Natural killer cell (primary cell): Measurements from ENCODE around the gene MCTP1. TPM values are rescaled to one million over a fixed set of nuclear protein-coding genes. Genes with fewer than 3 reads are reported as not detected.

Source experiments
- ATAC-seq, 3 donors: fragments of 150-1000 bp in 2 of 3; fragments of 200-7000 bp in 1 of 3; cut with Tn5 transposase; 1 replicate in 1 of 3; 2 replicates in 2 of 3; pipeline ENCODE4 v1.10.0; 2021; ENCODE audit warnings: mild to moderate bottlenecking in 2 of 3, moderate library complexity in 2 of 3
- DNase-seq, 2 donors: peaks; one replicate each; pipeline versions ENCODE4 v3.0.0 to v3.0.0-alpha.2; 2013 to 2021; ENCODE audit warnings: mixed read lengths in 1 of 2
- H3K27ac ChIP-seq: one replicate; pipeline ENCODE4 v1.5.1; 2013; ENCODE audit warnings: mild to moderate bottlenecking, low read length
- H3K27me3 ChIP-seq: one replicate; pipeline ENCODE4 v1.6.1; 2013; ENCODE audit warnings: low read length; ENCODE audit not compliant: control insufficient read depth, insufficient read depth
- H3K36me3 ChIP-seq: one replicate; pipeline ENCODE4 v1.6.1; 2013; ENCODE audit warnings: low read length; ENCODE audit not compliant: control insufficient read depth, insufficient read depth
- H3K4me1 ChIP-seq: one replicate; pipeline ENCODE4 v1.6.1; 2013; ENCODE audit warnings: low read length; ENCODE audit not compliant: control insufficient read depth, insufficient read depth
- H3K4me3 ChIP-seq: one replicate; pipeline ENCODE4 v1.5.1; 2013; ENCODE audit warnings: low read length
- H3K9me3 ChIP-seq: one replicate; pipeline ENCODE4 v1.6.1; 2013; ENCODE audit warnings: low read length; ENCODE audit not compliant: control insufficient read depth, insufficient read depth
- H3K27ac Mint-ChIP-seq, 2 donors: one replicate each; pipeline ENCODE4 v1.8.0; 2022; ENCODE audit warnings: mild to moderate bottlenecking in 2 of 2, mixed read lengths in 2 of 2, moderate library complexity in 1 of 2
- H3K27me3 Mint-ChIP-seq, 2 donors: one replicate each; pipeline ENCODE4 v1.8.0; 2022; ENCODE audit warnings: low read depth in 2 of 2, mixed read lengths in 2 of 2
- H3K36me3 Mint-ChIP-seq: one replicate; pipeline ENCODE4 v1.8.0; 2022; ENCODE audit warnings: mixed read lengths
- H3K4me1 Mint-ChIP-seq, 2 donors: one replicate each; pipeline ENCODE4 v1.8.0; 2022; ENCODE audit warnings: mixed read lengths in 2 of 2
- H3K4me3 Mint-ChIP-seq: one replicate; pipeline ENCODE4 v1.8.0; 2022; ENCODE audit warnings: mild to moderate bottlenecking, moderate library complexity, mixed read lengths
- H3K9me3 Mint-ChIP-seq, 2 donors: one replicate each; pipeline ENCODE4 v1.8.0; 2022; ENCODE audit warnings: mixed read lengths in 2 of 2
- WGBS: methylation state at CpG from one replicate; pipeline ENCODE4 v1.1.7; 2013; ENCODE audit warnings: missing lambda C conversion rate; ENCODE audit not compliant: insufficient coverage; 5-methylcytosine and 5-hydroxymethylcytosine counted together
- intact Hi-C: fragments of 100-400 bp; cut with micrococcal nuclease; formaldehyde crosslinking; loops from one replicate; pipeline ENCODE4 v1.14.2; 2022
- total RNA-seq, 4 donors: library from RNA; stranded (reverse); fragments of 120-200 nt in 1 of 4; gene quantifications; one replicate each; pipeline versions ENCODE4 v1.2.3 to v1.2.4, GENCODE V29; 2013 to 2022
- TF ChIP-seq, protein P1 (sequence below): fragments of 200-600 bp; IDR thresholded peaks from one replicate; pipeline ENCODE4 v1.8.0; 2022; ENCODE audit warnings: antibody characterized with exemption

MCTP1 gene
- total RNA-seq, 3 donors from 2014 or later (not counting 1 experiment from before 2014, with no cell fraction given) = 4.7 to 15.1 (median 9.8) TPM

DNA sequence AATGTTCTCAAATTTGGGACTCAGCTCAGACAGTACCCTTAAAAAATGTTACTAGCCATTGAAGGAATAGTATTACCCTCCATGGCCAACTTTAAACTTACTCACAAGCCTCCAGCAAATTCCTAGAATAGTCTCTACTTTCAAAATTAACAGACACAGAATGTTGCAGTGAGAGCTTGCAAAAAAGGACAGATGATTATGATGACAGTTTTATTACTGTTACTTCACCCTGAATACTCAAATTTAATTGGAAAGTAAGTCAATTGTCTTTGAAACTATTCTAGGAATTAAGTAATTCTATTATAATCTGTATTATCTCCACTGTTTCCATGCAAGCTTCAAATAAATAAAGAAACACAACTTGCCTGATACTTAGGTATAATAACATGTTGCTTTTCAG is 378.1 kb downstream of the MCTP1 start:
- intact Hi-C loops = no loop called here
- no peaks in the 10 kb centered on the region for H3K27me3 Mint-ChIP-seq
- TF ChIP-seq, protein P1, sequence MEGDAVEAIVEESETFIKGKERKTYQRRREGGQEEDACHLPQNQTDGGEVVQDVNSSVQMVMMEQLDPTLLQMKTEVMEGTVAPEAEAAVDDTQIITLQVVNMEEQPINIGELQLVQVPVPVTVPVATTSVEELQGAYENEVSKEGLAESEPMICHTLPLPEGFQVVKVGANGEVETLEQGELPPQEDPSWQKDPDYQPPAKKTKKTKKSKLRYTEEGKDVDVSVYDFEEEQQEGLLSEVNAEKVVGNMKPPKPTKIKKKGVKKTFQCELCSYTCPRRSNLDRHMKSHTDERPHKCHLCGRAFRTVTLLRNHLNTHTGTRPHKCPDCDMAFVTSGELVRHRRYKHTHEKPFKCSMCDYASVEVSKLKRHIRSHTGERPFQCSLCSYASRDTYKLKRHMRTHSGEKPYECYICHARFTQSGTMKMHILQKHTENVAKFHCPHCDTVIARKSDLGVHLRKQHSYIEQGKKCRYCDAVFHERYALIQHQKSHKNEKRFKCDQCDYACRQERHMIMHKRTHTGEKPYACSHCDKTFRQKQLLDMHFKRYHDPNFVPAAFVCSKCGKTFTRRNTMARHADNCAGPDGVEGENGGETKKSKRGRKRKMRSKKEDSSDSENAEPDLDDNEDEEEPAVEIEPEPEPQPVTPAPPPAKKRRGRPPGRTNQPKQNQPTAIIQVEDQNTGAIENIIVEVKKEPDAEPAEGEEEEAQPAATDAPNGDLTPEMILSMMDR = no peak
- H3K36me3 ChIP-seq = no peaks in the 10 kb centered on the region
- H3K27ac Mint-ChIP-seq = no peak overlapping the region
- no peak overlapping the region for H3K27ac ChIP-seq
- H3K4me3 ChIP-seq = no peak overlapping the region
- ATAC-seq (no peak), DNase-seq (no peak)
- H3K9me3 Mint-ChIP-seq = no peaks in the 10 kb centered on the region
- H3K27me3 ChIP-seq = no peaks in the 10 kb centered on the region
- H3K9me3 ChIP-seq = no peaks in the 10 kb centered on the region
- no peaks in the 10 kb centered on the region for H3K4me1 ChIP-seq
- H3K4me3 Mint-ChIP-seq = no peak overlapping the region
- no peaks in the 10 kb centered on the region for H3K36me3 Mint-ChIP-seq
- no peaks in the 10 kb centered on the region for H3K4me1 Mint-ChIP-seq

DNA sequence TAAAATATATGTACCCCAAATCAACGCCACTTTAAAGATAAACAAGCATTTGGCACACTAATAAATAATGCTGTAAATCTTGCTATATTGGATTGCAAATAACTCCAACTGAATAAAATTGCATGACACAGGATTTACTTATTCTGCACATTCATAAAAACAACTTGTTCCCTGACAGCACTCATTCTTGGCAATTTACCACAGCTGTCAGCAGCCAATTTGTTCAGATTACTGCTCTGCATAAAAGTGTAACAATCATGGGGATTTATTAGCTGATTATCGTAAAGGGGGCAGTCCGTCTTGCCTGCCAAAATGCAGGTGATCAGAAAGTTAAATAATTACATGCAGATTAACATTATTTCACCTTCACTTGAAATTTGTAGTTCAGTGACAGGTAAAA is 381.2 kb downstream of the MCTP1 start:
- Histone ChIP-seq H3K36me3 (no peaks in the 10 kb centered on the region), H3K27me3 (no peaks in the 10 kb centered on the region), H3K4me1 (no peaks in the 10 kb centered on the region), H3K9me3 (no peaks in the 10 kb centered on the region), H3K4me3 (no peak overlapping the region), H3K27ac (no peak overlapping the region)
- intact Hi-C loops = no loop called here
- Mint-ChIP-seq H3K27ac (no peak overlapping the region), H3K4me1 (no peaks in the 10 kb centered on the region), H3K9me3 (no peaks in the 10 kb centered on the region), H3K27me3 (no peaks in the 10 kb centered on the region), H3K36me3 (no peaks in the 10 kb centered on the region), H3K4me3 (no peak overlapping the region)
- TF ChIP-seq, protein P1 = no peak
- ATAC-seq (no peak), DNase-seq (no peak)
- 63% methylated on average over 2 of the region's 3 CpGs for whole genome bisulfite sequencing

DNA sequence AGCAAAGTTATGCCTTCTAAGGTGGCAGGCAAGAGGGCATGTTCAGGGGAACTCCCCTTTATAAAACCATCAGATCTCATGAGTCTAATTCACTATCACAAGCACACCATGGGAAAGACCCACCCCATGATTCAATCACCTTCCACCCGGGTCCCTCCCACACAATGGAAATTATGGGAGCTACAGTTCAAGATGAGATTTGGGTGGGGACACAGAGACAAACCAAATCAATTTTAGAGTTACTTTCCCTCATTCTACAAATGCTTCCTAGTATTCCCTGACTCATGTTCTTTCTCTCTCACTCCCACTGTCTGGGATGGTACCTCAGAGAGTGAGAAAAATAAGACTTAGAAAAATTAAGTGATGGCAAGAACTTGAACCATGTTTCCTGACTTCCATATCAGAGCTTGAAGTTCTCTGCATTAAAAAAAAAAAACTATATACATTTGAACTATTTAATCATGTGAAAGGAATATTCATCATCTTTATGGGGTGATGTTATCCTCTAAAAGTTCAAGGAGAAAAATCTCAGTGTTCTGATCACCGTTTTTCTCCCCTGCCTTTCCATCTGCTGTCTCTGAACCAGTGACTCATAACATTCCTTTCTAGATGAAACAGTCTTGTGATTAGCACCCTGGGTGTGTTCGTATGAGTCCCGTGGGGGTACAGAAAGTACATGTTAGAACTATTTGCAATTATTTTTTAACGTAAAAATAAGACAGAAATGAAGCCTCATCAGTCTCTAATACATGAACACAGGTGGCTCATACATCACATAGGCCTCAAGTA is 383.5 kb downstream of the MCTP1 start:
- intact Hi-C loops = no loop called here
- H3K36me3 Mint-ChIP-seq = no peaks in the 10 kb centered on the region
- no peaks in the 10 kb centered on the region for H3K9me3 Mint-ChIP-seq
- no peak overlapping the region for H3K27ac Mint-ChIP-seq
- no peak overlapping the region for H3K4me3 Mint-ChIP-seq
- Histone ChIP-seq H3K27me3 (no peaks in the 10 kb centered on the region), H3K4me3 (no peak overlapping the region), H3K27ac (no peak overlapping the region), H3K36me3 (no peaks in the 10 kb centered on the region), H3K4me1 (no peaks in the 10 kb centered on the region), H3K9me3 (no peaks in the 10 kb centered on the region)
- DNase-seq = no peak
- WGBS = 93% methylated on average over 5 of the region's 5 CpGs
- H3K27me3 Mint-ChIP-seq = no peaks in the 10 kb centered on the region
- no peaks in the 10 kb centered on the region for H3K4me1 Mint-ChIP-seq
- ATAC-seq = no peak
- TF ChIP-seq, protein P1 = no peak

DNA sequence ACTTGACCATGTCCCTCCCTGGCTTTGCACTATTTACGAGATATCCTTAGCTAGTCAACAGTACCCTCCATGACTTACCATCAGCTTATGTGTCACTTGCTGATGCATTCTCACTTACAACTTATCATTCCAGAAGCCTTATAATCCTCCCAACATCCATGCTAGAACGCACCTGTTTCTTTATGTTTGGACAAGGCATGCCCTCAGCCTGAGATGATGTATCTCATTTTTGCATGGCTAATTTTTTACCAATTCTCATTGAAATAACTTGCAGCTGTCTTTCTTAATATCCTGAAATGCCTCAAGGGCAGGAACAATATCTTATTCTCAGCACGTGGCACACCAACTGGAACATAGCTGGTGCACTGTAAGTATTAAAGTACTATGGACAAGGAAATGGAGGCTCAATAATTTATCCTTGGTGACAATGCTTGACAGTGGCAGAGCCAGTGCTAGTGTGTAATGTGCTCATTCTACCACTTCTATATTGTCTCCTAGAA is 384.8 kb downstream of the MCTP1 start:
- Mint-ChIP-seq H3K4me1 (no peaks in the 10 kb centered on the region), H3K4me3 (no peak overlapping the region), H3K9me3 (no peaks in the 10 kb centered on the region), H3K27ac (no peak overlapping the region), H3K27me3 (no peaks in the 10 kb centered on the region), H3K36me3 (no peaks in the 10 kb centered on the region)
- H3K9me3 ChIP-seq = no peaks in the 10 kb centered on the region
- TF ChIP-seq, protein P1 = no peak
- DNase-seq (no peak), ATAC-seq (no peak)
- 86% methylated on average over 3 of the region's 3 CpGs for WGBS
- H3K4me3 ChIP-seq = no peak overlapping the region
- H3K4me1 ChIP-seq = no peaks in the 10 kb centered on the region
- no peak overlapping the region for H3K27ac ChIP-seq
- no peaks in the 10 kb centered on the region for H3K27me3 ChIP-seq
- no peaks in the 10 kb centered on the region for H3K36me3 ChIP-seq
- intact Hi-C loops = no loop called here
